ENCODE data around the gene SOS1. TPM values are rescaled to one million over a fixed set of nuclear protein-coding genes. Genes with fewer than 3 reads are reported as not detected.

Gene SOS1
- total RNA-seq, 4 donors from 2014 or later = 38.7 to 49.1 (median 40.8) TPM

GRCh38 chr2:38981670-38982357 lies 139.0 kb downstream of the SOS1 start:
- peaks cover 0 to 22% (median 0%) of the 10 kb centered on the region in 3 donors for H3K36me3 ChIP-seq
- no peaks in the 10 kb centered on the region for H3K27me3 ChIP-seq
- no peaks in the 10 kb centered on the region for H3K4me1 ChIP-seq
- H3K27ac ChIP-seq = no peak overlapping the region
- H3K4me3 ChIP-seq = no peak overlapping the region
- H3K9me3 ChIP-seq = no peaks in the 10 kb centered on the region
- TF ChIP-seq CTCF (IDR thresholded peaks at IDR 0.05) = no peak
- no peak for TF ChIP-seq POLR2A (IDR thresholded peaks at IDR 0.05)
- DNase-seq = no peak

GRCh38 chr2:38981003-38981669 lies 139.7 kb downstream of the SOS1 start:
- H3K36me3 ChIP-seq = peaks cover 0 to 15% (median 0%) of the 10 kb centered on the region in 3 donors
- H3K27me3 ChIP-seq = no peaks in the 10 kb centered on the region
- H3K9me3 ChIP-seq = no peaks in the 10 kb centered on the region
- no peak for DNase-seq
- H3K4me3 ChIP-seq = no peak overlapping the region
- H3K4me1 ChIP-seq = no peaks in the 10 kb centered on the region
- no peak overlapping the region for H3K27ac ChIP-seq
- no peak for TF ChIP-seq POLR2A (IDR thresholded peaks at IDR 0.05)
- no peak for TF ChIP-seq CTCF (IDR thresholded peaks at IDR 0.05)

GRCh38 chr2:38978908-38979307 lies 141.9 kb downstream of the SOS1 start:
- no peak for DNase-seq
- H3K4me1 ChIP-seq = no peaks in the 10 kb centered on the region
- H3K9me3 ChIP-seq = no peaks in the 10 kb centered on the region
- H3K4me3 ChIP-seq = no peak overlapping the region
- no peak for TF ChIP-seq CTCF (IDR thresholded peaks at IDR 0.05)
- TF ChIP-seq POLR2A (IDR thresholded peaks at IDR 0.05) = no peak
- H3K27ac ChIP-seq = no peak overlapping the region
- H3K27me3 ChIP-seq = no peaks in the 10 kb centered on the region
- H3K36me3 ChIP-seq = no peaks in the 10 kb centered on the region

GRCh38 chr2:38978296-38978903 lies 142.5 kb downstream of the SOS1 start:
- H3K4me1 ChIP-seq = no peaks in the 10 kb centered on the region
- H3K27ac ChIP-seq = no peak overlapping the region
- no peak for DNase-seq
- TF ChIP-seq CTCF (IDR thresholded peaks at IDR 0.05) = no peak
- no peak for TF ChIP-seq POLR2A (IDR thresholded peaks at IDR 0.05)
- no peaks in the 10 kb centered on the region for H3K9me3 ChIP-seq
- no peaks in the 10 kb centered on the region for H3K36me3 ChIP-seq
- H3K27me3 ChIP-seq = no peaks in the 10 kb centered on the region
- no peak overlapping the region for H3K4me3 ChIP-seq

GRCh38 chr2:38977047-38977446 lies 143.8 kb downstream of the SOS1 start:
- Histone ChIP-seq H3K36me3 (no peaks in the 10 kb centered on the region), H3K4me1 (no peaks in the 10 kb centered on the region), H3K4me3 (no peak overlapping the region), H3K27me3 (no peaks in the 10 kb centered on the region), H3K9me3 (no peaks in the 10 kb centered on the region), H3K27ac (no peak overlapping the region)
- TF ChIP-seq CTCF (IDR thresholded peaks at IDR 0.05) = no peak
- TF ChIP-seq POLR2A (IDR thresholded peaks at IDR 0.05) = no peak
- DNase-seq = no peak

All from Peyer's patch (tissue), 4 donors.